Measurements from ENCODE around the gene CAPN15. TPM values are rescaled to one million over a fixed set of nuclear protein-coding genes. Genes with fewer than 3 reads are reported as not detected.

Gene CAPN15
- total and polyA plus RNA-seq, 4 donors = 14.4 to 64.1 (median 38.9) TPM

DNA sequence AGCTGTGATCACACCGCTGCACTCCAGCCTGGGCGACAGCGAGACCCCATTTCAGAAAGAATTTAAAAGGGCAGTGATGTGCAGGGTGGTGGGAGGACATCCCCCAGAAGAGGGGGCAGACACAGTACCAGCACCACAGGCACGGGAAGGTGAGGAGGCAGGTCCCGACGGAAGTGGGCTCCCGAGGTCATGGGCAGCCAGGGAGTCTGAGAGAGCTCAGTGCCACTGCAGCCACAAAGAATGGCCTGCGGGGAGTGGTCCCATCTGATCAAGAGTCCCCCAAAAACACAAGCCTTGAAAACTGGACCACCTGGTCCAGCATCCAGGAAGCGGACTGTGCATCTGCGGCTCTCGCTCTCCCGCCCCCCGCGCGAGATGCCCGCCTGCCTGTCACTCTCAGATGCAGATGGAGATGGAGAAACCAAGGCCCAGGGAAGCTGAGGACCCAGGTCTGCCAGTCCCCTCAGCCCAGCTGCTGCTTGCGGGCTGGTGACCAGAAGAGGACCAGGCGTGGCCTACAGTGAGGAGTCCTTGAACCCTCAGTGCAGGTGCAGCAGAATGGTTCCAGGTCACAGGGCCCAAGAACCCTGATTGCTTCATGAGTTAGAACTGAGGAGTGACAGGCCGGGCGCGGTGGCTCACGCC is 4.3 kb upstream of the CAPN15 start:
- Histone ChIP-seq H3K27me3 (ENCODE audit: control insufficient read depth in 3 of 3, insufficient read depth in 3 of 3, low read length in 2 of 3) (no peaks in the 10 kb centered on the region), H3K27ac (ENCODE audit: low read depth in 1 of 2, low read length in 1 of 2) (no peak overlapping the region), H3K4me3 (no peak overlapping the region), H3K4me1 (ENCODE audit: control insufficient read depth in 5 of 5, insufficient read depth in 5 of 5, low read length in 5 of 5) (peaks cover 0 to 15% (median 11%) of the 10 kb centered on the region in 5 donors), H3K36me3 (ENCODE audit: control insufficient read depth in 4 of 4, insufficient read depth in 4 of 4, low read length in 4 of 4) (peaks cover 0 to 23% (median 11%) of the 10 kb centered on the region in 4 donors), H3K9ac (ENCODE audit: insufficient read depth in 1 of 2, low read length in 2 of 2) (no peak overlapping the region), H3K9me3 (ENCODE audit: control insufficient read depth in 4 of 4, insufficient read depth in 3 of 4, low read length in 3 of 4) (no peaks in the 10 kb centered on the region)
- ATAC-seq (ENCODE audit: insufficient read depth, low FRiP score) (no peak), DNase-seq (no peak)
- no peak for TF ChIP-seq CTCF (IDR thresholded peaks at IDR 0.05; ENCODE audit: control extremely low read depth, extremely low read depth)
- 94 to 95% methylated on average over 22 of the region's 22 CpGs for WGBS, 2 donors

- H3K27ac ChIP-seq (ENCODE audit: low read depth in 1 of 2, low read length in 1 of 2) = no peak overlapping the region
Measured at GRCh38 chr16:524274-525040, 3.1 kb upstream of the CAPN15 start.

DNA sequence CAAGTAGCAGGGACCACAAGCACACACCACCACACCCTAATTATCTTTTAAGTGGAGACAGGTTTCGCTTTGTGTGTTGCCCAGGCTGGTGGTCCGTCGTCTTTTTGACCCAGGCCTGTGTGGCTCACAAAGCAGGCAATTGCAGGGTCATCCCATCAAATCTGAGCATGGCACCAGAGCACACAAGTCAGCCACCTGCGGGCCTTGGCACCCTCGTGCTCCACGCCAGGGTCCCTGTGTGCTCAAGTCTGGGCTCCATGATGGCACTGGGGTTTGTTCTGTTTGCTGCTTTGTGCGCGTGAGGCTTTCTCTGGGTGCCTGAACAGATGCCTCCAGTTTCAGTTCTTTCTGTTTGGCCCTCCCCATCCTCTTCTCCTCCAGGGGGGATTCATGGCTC is 2.4 kb upstream of the CAPN15 start:
- Histone ChIP-seq H3K4me1 (ENCODE audit: control insufficient read depth in 5 of 5, insufficient read depth in 5 of 5, low read length in 5 of 5) (peaks cover 0 to 30% (median 22%) of the 10 kb centered on the region in 5 donors), H3K9ac (ENCODE audit: insufficient read depth in 1 of 2, low read length in 2 of 2) (no peak overlapping the region), H3K4me3 (no peak overlapping the region), H3K27ac (ENCODE audit: low read depth in 1 of 2, low read length in 1 of 2) (no peak overlapping the region), H3K9me3 (ENCODE audit: control insufficient read depth in 4 of 4, insufficient read depth in 3 of 4, low read length in 3 of 4) (no peaks in the 10 kb centered on the region), H3K27me3 (ENCODE audit: control insufficient read depth in 3 of 3, insufficient read depth in 3 of 3, low read length in 2 of 3) (no peaks in the 10 kb centered on the region), H3K36me3 (ENCODE audit: control insufficient read depth in 4 of 4, insufficient read depth in 4 of 4, low read length in 4 of 4) (peaks cover 0 to 8% (median 6%) of the 10 kb centered on the region in 4 donors)
- 94% methylated on average over 8 of the region's 8 CpGs for WGBS, 2 donors
- no peak for TF ChIP-seq CTCF (IDR thresholded peaks at IDR 0.05; ENCODE audit: control extremely low read depth, extremely low read depth)
- DNase-seq (no peak), ATAC-seq (ENCODE audit: insufficient read depth, low FRiP score) (no peak)

More at GRCh38 chr16:524274-525040, 3.1 kb upstream of the CAPN15 start:
- Histone ChIP-seq H3K27me3 (ENCODE audit: control insufficient read depth in 3 of 3, insufficient read depth in 3 of 3, low read length in 2 of 3) (no peaks in the 10 kb centered on the region), H3K36me3 (ENCODE audit: control insufficient read depth in 4 of 4, insufficient read depth in 4 of 4, low read length in 4 of 4) (peaks cover 0 to 14% (median 8%) of the 10 kb centered on the region in 4 donors), H3K9me3 (ENCODE audit: control insufficient read depth in 4 of 4, insufficient read depth in 3 of 4, low read length in 3 of 4) (no peaks in the 10 kb centered on the region), H3K4me3 (no peak overlapping the region), H3K4me1 (ENCODE audit: control insufficient read depth in 5 of 5, insufficient read depth in 5 of 5, low read length in 5 of 5) (peaks cover 0 to 25% (median 18%) of the 10 kb centered on the region in 5 donors), H3K9ac (ENCODE audit: insufficient read depth in 1 of 2, low read length in 2 of 2) (no peak overlapping the region)
- ATAC-seq (ENCODE audit: insufficient read depth, low FRiP score) = no peak
- WGBS, 2 donors = 81 to 89% methylated on average over 24 of the region's 24 CpGs
- no peak for DNase-seq
- no peak for TF ChIP-seq CTCF (IDR thresholded peaks at IDR 0.05; ENCODE audit: control extremely low read depth, extremely low read depth)

All from lung (tissue), 12 donors.